RWPE1 (cell line): ENCODE measurements around the gene KLHL33.

ENCODE experiments used
- CTCF ChIA-PET: fragments of 350-600 bp; sonication (Branson Sonifier 250); formaldehyde crosslinking; extraction: SDS; loops from one replicate; lab custom pipeline; 2021; lab: Yijun Ruan, JAX
- POLR2A ChIA-PET: fragments of 400-600 bp; formaldehyde crosslinking; extraction: SDS; loops from one replicate; lab custom pipeline; 2020; ENCODE audit warnings: antibody characterized with exemption; ENCODE audit not compliant: low non-redundant PET; lab: Yijun Ruan, JAX
- DNase-seq: peaks from one replicate; pipeline ENCODE4 v3.0.0; 2012; ENCODE audit warnings: low spot score
- H3K27ac ChIP-seq: fragments of 450-650 bp; 2 replicates; pipeline ENCODE4 v1.5.1; 2017
- TF ChIP-seq, protein P1 (sequence below): fragments of 450-650 bp; conservative IDR thresholded peaks from 2 replicates; pipeline ENCODE4 v1.5.1; 2017; ENCODE audit warnings: low read depth, mild to moderate bottlenecking

KLHL33 gene

GRCh38 chr14:20434701-20435581 lies 1.0 kb downstream of the KLHL33 start:
- no peak for DNase-seq
- CTCF ChIA-PET: no interaction called here
- H3K27ac ChIP-seq: no peak overlapping the region
- TF ChIP-seq, protein P1, sequence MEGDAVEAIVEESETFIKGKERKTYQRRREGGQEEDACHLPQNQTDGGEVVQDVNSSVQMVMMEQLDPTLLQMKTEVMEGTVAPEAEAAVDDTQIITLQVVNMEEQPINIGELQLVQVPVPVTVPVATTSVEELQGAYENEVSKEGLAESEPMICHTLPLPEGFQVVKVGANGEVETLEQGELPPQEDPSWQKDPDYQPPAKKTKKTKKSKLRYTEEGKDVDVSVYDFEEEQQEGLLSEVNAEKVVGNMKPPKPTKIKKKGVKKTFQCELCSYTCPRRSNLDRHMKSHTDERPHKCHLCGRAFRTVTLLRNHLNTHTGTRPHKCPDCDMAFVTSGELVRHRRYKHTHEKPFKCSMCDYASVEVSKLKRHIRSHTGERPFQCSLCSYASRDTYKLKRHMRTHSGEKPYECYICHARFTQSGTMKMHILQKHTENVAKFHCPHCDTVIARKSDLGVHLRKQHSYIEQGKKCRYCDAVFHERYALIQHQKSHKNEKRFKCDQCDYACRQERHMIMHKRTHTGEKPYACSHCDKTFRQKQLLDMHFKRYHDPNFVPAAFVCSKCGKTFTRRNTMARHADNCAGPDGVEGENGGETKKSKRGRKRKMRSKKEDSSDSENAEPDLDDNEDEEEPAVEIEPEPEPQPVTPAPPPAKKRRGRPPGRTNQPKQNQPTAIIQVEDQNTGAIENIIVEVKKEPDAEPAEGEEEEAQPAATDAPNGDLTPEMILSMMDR: no peak
- POLR2A ChIA-PET: interaction anchor here (0.6 kb wide), 1 partner anchor 1055 kb away, joined by 6 read pairs; no protein-coding TSS in a partner anchor

DNA sequence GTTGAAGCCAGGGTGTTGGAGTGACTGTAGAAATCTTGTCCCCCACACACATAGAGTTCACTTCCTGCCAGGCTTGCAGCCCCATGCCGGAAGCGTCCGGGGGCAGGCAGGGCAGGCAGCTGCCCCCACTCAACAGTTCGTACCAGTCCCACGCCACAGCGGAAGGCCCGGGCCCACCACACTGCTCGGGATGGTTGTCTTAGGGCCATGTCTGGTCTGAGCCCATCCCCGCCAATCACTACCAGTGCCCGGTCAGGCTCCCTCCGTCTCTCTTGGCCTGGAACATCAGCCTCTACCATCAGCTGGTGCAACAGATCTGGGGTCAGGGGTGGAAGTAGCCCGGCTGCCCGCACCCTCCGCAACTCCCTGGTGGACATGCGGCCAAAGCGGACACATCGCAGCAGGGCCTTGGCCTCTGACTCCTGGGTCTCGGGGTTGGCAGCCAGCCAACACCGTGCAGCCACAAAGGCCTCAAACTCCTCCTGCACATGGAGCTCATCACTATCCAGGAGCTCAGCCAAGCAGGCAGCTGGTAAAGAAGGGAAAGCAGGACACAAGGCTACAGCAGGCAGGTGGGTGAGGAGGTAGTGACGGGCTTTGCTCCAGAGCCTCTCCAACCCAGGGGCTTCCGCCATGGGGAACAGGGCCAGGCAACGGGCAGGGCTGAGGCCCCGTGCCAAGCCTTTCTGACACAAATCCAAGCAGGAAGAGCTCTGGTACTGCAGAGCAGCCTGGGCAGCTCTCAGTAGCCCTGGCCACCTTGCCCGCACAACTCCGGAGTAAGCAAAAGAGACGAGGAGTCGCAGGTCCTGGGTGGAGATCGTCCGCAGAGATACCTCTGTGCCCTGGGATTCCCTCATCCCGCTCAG lies 5.9 kb downstream of the KLHL33 start:
- DNase-seq: no peak
- ChIA-PET POLR2A (no interaction called here), CTCF (no interaction called here)
- H3K27ac ChIP-seq: no peak overlapping the region
- TF ChIP-seq, protein P1: no peak

GRCh38 chr14:20428802-20429201 lies 7.2 kb downstream of the KLHL33 start:
- no peak overlapping the region for H3K27ac ChIP-seq
- TF ChIP-seq, protein P1: no peak
- POLR2A ChIA-PET: no interaction called here
- DNase-seq: no peak
- CTCF ChIA-PET: no interaction called here

DNA sequence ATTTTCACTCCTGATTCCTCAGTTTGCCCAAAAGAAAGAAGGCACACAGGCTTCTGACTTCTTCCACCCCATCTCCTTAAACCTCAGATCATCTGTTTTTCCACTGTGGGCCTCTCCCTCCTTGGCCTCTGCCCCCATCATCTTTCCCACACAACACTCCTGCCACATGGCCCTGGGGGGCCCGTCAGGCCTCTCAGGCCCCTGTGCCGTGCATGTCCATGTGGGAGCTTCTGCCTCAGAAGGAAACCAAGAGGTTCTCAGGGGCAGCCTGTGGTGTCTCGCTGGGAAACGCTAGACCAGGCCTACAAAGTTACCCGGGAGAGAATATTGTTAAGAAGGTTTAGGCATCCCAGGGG lies 8.0 kb downstream of the KLHL33 start:
- TF ChIP-seq, protein P1: no peak
- ChIA-PET POLR2A (no interaction called here), CTCF (interaction anchor here (2.3 kb wide), 1 partner anchor 12 kb away, joined by 5 read pairs; no protein-coding TSS in a partner anchor)
- no peak overlapping the region for H3K27ac ChIP-seq
- no peak for DNase-seq

DNA sequence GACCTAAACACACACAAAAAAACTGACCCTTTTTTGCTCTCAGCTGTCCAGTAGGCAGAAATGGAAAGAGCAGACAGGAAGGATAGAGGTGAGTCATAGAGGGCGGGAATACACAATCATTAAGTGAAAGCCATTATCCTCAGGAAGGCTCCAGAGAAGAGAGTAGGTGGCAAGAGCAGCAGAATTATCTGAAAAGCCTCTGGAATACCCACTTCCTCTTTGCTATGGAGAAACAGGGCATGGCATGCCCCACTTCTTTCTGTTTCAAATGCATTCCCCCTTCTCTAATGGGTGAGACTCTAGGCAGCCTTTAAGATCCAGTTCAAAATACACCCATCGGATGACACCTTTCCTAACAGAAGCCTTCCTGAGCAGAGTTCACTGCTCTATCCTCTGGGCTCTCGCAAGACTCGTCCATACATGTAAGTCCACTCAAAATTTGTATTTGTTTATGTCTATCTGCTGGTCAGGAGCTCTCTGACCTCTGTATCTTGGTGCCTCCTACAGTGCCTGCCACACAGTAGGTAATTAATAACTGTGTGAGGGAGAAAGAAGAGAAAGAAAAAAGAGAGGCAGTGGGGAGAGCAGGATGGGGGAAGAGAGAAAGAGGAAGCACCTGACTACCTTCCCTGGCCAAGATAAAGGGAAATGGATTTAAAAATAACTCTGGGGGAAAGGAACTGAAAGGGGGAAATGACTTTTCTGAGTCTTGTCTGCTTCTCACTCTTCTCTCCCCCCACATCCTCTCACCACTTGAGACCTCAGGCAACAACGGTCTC lies 8.5 kb downstream of the KLHL33 start:
- ChIA-PET CTCF (interaction anchor here (2.3 kb wide), 1 partner anchor 12 kb away, joined by 5 read pairs; no protein-coding TSS in a partner anchor), POLR2A (no interaction called here)

More for the DNA sequence above, 8.5 kb downstream of the KLHL33 start:
- TF ChIP-seq, protein P1: no peak
- peak; percentile 67 for DNase-seq
- H3K27ac ChIP-seq: no peak overlapping the region
